Urinary bladder (tissue), 4 donors: ENCODE measurements around the gene PTTG1IP. TPM values are rescaled to one million over a fixed set of nuclear protein-coding genes. Genes with fewer than 3 reads are reported as not detected.

Experiments
- DNase-seq: peaks from one replicate; pipeline ENCODE4 v3.0.0-alpha.2; 2015; ENCODE audit errors: extremely low spot score
- H3K27ac ChIP-seq: one replicate; pipeline ENCODE4 v1.5.1; 2013; ENCODE audit warnings: low read depth, mild to moderate bottlenecking, moderate library complexity
- H3K36me3 ChIP-seq: one replicate; pipeline ENCODE4 v1.6.1; 2013; ENCODE audit warnings: mild to moderate bottlenecking, moderate library complexity; ENCODE audit not compliant: insufficient read depth
- H3K4me1 ChIP-seq: one replicate; pipeline ENCODE4 v1.6.1; 2013; ENCODE audit warnings: mild to moderate bottlenecking, moderate library complexity; ENCODE audit not compliant: insufficient read depth
- H3K4me3 ChIP-seq: one replicate; pipeline ENCODE4 v1.5.1; 2013; ENCODE audit warnings: low read depth, low read length
- WGBS: extraction: QIAGEN DNeasy Blood & Tissue Kit; methylation state at CpG from one replicate; pipeline ENCODE4 v1.1.7; 2013; 5-methylcytosine and 5-hydroxymethylcytosine counted together
- polyA plus RNA-seq: library from polyadenylated mRNA; stranded (reverse); fragments of 200-250 nt; gene quantifications from one replicate; pipeline ENCODE4 v1.2.3, GENCODE V29; 2013
- total RNA-seq: library from RNA; depleted of rRNA; stranded (reverse); fragments of >200 nt; gene quantifications from one replicate; pipeline ENCODE4 v1.2.3, GENCODE V29; 2014
- donor health status: healthy with polysubstance abuse.
- donor health status: healthy.

The PTTG1IP gene
- total and polyA plus RNA-seq, 2 donors, result 154 to 233 TPM

DNA sequence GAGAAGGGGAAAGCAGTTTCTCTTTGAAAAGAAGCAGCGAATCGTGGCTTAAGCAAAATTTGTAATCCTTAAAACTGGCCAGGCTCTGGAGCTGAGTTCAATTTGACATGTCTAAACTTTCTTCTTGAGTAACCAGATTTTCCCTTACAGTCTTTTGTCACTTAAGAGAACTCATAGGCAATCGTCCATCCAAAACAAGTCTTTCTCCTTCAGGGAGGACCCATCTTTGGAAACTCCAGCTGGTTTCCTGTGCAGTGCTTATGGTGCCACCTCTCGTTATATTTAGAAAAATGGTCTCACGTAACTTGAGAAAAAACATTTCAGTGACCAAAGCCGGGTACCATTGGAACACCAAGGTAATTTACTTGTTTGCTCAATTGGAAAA, 1.8 kb upstream of the PTTG1IP start:
- DNase-seq, result no peak
- H3K27ac ChIP-seq, result peak overlapping the region; percentile 74
- H3K36me3 ChIP-seq, result no peaks in the 10 kb centered on the region
- peak overlapping the region; percentile 18 for H3K4me3 ChIP-seq
- 29% methylated on average over 6 of the region's 6 CpGs for WGBS
- peaks cover 2% of the 10 kb centered on the region for H3K4me1 ChIP-seq

DNA sequence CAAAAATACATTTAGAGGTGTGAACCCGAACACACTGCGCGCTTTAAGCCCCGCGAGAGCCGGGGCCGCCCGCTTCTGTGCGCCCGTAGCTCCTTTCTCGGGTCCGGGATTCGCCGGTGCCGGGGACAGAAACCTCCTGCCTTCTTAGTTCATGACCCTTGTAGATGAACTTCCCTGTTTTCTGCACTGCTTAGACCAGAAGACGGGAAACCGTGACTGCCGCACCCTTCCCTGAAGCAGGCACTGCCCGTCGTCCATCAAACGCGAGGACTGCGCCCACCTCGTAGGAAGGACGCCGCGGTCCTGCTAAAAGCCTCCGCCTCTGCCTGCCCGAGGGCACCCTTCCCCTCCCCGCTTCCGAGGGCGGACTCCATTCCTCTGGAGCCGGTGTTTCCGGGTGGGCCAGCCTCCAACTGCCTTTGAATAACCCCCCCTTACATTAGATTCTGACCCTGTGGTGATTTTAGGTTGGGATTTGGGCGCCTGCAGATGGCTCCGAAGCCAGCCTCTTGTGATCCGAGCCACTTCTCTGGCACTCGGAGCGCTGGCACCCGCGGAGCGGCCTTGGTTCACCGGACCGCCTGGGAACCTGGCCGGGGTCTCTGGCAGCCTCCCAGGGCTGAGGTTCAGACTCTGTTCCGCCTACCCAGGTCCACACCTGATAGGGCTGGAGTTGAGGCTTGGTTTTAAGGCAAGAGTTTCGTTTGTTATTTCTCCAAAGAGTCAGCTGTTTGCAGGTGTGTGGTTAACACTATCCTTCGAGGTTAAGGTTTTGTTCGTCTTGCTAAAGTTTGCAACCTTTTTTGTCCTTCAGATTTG, 1.2 kb upstream of the PTTG1IP start:
- peaks cover 2% of the 10 kb centered on the region for H3K4me1 ChIP-seq
- DNase-seq, result no peak
- peak overlapping the region; percentile 84 for H3K4me3 ChIP-seq
- WGBS, result 18% methylated on average over 49 of the region's 49 CpGs
- H3K27ac ChIP-seq, result peak overlapping the region; percentile 76
- no peaks in the 10 kb centered on the region for H3K36me3 ChIP-seq

DNA sequence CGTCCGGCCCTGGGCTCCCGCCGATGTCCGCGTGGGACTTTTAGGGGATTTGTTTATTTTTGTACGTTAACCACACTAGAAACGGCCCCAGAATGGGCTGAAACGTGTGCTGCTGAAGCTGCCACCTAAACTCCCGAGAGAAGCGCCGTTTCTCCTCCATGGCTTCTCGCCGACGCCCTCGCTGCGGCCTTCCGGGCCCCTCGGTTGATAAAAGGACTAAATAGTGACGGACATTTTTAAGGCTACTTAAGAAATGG, 678 bp upstream of the PTTG1IP start:
- peak overlapping the region; percentile 76 for H3K27ac ChIP-seq
- H3K4me3 ChIP-seq, result peak overlapping the region; percentile 84
- no peaks in the 10 kb centered on the region for H3K36me3 ChIP-seq
- H3K4me1 ChIP-seq, result peaks cover 2% of the 10 kb centered on the region
- WGBS, result 5% methylated on average over 20 of the region's 20 CpGs
- no peak for DNase-seq

DNA sequence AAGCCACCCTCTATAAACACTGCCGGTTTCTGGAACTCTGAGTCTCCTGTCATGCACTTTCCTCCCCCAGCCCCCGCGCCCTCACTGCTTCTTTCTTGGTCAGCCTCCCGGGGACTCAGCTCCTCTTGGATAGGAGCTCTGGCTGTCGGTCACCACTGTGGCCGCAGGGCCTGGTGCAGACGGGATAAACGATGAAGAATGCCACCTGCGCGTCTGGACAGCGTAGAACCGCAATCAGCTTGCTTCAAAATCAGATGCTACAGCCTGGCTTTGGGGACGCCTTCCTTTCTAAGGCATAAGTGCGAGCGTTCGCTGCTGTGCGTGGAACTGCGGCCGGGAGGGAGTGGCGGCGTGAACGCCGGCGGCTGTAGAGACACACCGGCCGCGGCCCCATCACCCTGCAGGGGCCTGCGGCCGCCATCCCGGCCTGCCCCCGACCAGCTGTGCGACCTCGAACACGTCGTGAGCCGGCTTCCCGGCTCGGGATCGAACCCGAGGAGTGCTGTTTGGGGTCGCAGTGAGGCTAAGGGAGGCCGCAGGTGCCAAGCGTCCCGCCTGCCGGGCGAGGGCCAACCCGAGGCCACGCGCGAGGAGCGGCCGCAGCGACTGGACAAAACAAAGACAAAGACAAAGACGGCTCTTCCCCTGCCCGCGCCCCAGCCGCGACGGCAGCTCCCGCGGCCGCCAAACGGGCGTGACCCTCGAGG, 688 bp downstream of the PTTG1IP start:
- under 1% methylated on average over 65 of the region's 65 CpGs for WGBS
- Histone ChIP-seq H3K27ac (peak overlapping the region; percentile 84), H3K4me3 (peak overlapping the region; percentile 84), H3K4me1 (peaks cover 2% of the 10 kb centered on the region), H3K36me3 (no peaks in the 10 kb centered on the region)
- no peak for DNase-seq

DNA sequence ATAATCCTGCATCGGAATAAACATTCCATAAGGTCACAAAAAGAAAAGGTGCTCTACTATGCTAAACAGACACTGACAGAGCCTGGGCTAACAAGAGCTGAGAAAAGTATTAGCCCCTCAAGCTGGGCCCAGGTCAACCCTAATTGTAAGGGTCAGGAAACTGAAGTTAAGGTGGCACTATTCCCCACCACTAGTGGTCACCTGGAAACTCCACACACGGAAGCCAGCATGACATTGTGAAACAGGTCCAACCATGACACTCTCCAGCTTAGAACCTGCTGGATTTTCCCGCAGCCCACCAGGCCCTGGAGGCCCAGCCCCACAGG, 1.2 kb downstream of the PTTG1IP start:
- 9% methylated on average over 3 of the region's 3 CpGs for WGBS
- Histone ChIP-seq H3K36me3 (no peaks in the 10 kb centered on the region), H3K27ac (peak overlapping the region; percentile 84), H3K4me1 (peaks cover 2% of the 10 kb centered on the region), H3K4me3 (peak overlapping the region; percentile 84)
- DNase-seq, result no peak

DNA sequence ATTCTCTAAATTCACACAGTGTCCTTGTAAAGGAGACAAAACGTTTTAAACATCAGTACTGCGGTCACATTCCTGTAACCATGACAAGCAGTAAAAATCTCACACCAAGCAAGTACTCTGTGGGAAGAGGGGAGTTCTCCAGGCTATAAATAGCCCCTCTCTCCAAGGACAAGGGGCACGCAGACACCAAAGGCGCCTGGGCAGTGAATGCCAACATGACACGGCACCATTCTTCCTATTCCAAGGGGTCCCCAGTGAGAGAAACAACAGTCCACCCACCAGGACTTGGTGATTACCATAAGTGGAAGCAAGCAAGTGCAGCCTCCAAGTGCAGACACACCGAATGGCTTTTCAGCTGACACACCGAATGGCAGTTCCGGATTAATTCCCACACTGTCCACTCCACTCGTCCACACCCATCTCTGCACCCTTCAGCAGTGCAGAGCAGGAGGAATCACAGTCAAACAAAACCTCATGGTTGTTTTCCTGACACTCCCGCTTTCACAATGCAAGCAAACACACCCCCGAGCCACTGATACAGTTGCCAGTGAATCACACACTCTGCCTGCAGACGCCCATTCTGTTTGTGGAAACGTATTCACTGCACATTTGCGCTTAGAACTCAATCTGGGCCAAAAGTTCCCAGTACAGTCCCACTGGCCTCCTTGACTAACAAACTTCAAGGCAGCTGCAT, 1.8 kb downstream of the PTTG1IP start:
- 17% methylated on average over 14 of the region's 14 CpGs for WGBS
- Histone ChIP-seq H3K4me3 (peak overlapping the region; percentile 84), H3K36me3 (no peaks in the 10 kb centered on the region), H3K4me1 (peaks cover 2% of the 10 kb centered on the region), H3K27ac (no peak overlapping the region)
- DNase-seq, result no peak

DNA sequence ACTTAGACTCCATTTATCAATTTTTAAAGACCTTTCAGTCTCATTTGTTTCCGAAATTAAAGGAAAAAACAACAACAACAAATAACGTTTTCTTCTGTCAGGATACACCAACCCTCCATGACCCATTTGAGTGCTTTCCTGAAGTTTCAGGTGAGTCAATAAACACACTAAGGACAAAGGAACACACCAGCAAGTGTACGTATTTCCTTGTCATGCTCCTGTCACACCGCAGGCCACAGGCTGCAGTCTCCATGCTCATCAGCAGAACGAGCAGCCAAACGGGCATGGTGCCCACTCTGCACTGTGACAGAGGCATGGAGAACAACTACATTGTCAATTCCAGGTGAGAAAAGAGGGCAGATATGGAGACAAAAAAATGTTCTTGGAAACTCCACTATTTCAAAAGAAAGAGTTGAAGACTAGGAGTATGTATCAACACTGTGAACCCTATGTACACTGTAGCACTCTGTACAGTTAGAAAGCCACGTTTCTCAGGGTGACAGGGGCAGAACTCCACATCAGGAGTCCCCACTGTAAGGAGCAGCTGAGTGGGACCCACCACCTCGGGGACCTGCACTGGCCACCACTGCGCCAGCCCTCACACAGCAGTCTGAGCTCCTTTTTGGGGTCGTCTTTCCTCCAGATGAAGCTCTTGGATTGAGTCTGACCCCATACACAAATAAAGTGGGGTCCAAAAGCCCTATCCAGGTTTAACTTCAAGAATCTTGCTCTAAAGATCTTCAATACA, 2.6 kb downstream of the PTTG1IP start:
- DNase-seq, result no peak
- Histone ChIP-seq H3K36me3 (no peaks in the 10 kb centered on the region), H3K4me3 (no peak overlapping the region), H3K27ac (no peak overlapping the region), H3K4me1 (peaks cover 2% of the 10 kb centered on the region)
- 59% methylated on average over 10 of the region's 10 CpGs for WGBS

DNA sequence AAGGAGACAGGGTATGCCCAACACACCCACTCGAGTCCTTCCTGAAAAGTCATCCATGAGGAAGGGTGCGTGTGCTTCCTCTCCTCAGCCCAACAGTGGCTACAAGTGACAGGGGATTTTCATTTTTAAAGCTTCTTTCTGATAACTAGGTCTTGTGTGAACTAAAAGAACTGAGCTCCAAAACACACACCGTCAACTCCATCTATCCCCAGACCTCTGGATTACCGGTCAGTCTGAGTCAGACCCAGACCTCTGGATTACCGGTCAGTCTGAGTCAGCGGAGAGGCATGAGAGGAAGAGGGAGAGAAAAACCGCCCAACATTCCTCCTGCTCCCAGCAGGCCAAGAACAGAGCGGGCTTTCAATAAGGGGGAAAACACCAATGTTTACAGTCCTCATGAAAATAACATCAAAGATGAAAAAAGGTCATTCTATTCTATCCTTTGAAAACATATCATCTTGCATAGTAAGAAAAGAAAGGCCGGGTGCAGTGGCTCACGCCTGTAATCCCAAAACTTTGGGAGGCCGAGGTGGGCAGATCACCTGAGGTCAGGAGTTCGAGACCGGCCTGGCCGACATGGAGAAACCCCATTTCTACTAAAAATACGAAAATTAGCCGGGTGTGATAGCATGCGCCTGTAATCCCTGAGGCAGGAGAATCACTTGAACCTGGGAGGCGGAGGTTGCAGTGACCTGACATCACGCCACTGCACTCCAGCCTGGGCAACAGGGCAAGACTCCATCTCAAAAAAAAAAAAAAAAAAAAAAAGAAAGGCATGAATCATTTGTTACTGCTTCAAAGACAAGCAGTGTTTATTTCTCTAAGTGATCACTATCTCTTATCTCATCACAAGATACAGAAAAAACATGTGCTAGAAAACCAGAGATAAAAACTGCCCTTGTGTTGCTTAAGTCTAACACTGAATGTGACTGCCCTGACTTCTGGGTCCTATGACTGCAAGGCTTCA, 3.4 kb downstream of the PTTG1IP start:
- H3K4me3 ChIP-seq, result no peak overlapping the region
- WGBS, result 41% methylated on average over 19 of the region's 19 CpGs
- no peak for DNase-seq

DNA sequence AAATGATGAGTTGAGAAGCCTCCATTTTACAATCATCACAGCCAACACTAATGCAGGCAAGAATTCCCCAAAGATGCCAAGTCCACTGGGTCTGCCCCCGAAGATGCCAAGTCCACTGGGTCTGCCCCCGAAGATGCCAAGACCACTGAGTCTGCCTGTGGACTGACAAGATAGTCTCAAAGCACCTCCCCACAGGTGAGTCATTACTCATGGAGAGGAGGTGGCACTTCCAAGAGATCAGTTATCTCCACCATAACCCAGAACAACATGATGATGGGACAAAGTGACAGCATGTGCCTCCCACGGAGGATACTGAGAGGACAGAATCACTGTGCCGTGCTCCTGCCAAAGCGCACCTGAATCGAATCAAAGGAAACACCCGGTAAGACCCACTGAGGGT, 4.8 kb downstream of the PTTG1IP start:
- peaks cover 3% of the 10 kb centered on the region for H3K36me3 ChIP-seq
- no peak for DNase-seq
- H3K27ac ChIP-seq, result no peak overlapping the region
- peaks cover 2% of the 10 kb centered on the region for H3K4me1 ChIP-seq
- 91% methylated on average over 7 of the region's 7 CpGs for WGBS
- H3K4me3 ChIP-seq, result no peak overlapping the region

More for the DNA sequence above, 3.4 kb downstream of the PTTG1IP start:
- Histone ChIP-seq H3K36me3 (no peaks in the 10 kb centered on the region), H3K4me1 (peaks cover 2% of the 10 kb centered on the region), H3K27ac (peak overlapping the region; percentile 33)

DNA sequence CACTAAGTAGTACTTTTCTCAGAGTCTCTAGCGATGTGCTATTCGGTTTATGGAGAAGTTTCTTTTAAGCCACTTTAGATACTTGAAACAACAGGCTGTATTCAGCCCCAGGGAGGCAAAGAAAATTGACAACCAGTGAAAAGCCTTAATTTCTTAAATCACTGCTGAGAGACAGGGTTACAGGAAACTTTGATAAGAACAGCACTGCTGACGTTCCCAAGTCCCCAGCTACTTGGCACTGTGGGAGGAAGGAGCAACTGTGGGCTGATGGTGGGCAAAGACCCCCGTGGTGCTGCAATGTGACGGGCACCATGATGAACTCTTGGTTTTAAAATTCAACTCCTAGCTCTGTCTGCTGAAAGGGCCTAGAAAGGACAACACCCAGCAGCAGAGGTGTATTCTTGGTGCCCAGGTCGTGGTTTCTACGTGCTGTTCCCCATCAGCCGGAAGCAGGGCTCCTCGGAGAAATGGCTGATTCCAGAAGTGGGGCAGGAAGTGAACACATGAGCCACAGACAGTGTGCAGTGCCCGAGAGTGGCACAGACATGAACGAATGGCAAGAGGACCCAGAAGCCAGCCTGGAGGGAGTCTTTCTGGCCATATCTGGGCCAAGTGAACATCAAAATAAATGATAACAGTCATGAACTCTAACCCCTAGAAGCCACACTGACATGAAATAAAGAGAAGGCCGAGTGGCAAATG, 5.3 kb downstream of the PTTG1IP start:
- Histone ChIP-seq H3K4me3 (no peak overlapping the region), H3K27ac (no peak overlapping the region), H3K4me1 (peaks cover 2% of the 10 kb centered on the region), H3K36me3 (peaks cover 3% of the 10 kb centered on the region)
- WGBS, result 79% methylated on average over 12 of the region's 12 CpGs
- DNase-seq, result no peak

DNA sequence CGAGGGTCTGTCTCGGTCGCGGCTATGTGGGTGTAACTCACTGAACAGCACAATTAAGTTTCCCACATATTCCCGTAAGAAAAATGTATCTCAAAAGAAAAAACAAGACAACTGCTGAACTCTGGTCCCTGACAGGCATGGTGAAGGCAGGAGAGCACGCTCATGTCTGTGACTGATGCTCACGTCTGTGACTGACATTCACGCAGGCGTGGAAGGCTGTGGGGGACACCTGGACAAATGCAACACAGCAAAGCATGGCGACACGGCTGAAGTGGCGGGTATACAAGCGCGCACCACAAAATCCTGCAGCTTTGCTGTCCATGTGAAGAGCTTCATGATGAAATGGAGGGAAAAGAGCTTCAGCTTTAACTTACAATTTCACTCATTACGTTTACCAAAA, 6.0 kb downstream of the PTTG1IP start:
- no peak overlapping the region for H3K27ac ChIP-seq
- H3K4me1 ChIP-seq, result peaks cover 2% of the 10 kb centered on the region

DNA sequence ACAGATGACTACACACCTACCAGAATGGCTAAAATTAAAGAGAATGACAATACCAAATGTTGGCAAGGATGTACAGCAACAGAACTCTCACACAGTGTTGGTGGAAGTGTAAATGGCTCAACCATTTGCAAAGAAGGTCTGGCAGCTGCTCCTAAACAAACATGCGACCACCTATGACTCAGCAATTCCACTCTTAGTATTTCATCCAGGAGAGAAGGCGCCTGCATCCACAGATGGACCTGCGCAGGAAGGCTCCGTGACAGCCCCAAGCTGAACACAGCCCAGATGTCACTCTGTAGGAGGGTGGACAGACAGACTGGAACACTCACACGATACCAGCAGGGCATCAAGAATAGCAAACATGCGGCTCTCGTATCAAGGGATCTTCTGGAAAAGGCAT, 6.7 kb downstream of the PTTG1IP start:
- no peak for DNase-seq
- 60% methylated on average over 7 of the region's 7 CpGs for WGBS
- Histone ChIP-seq H3K4me1 (peaks cover 2% of the 10 kb centered on the region), H3K4me3 (no peak overlapping the region), H3K36me3 (peaks cover 3% of the 10 kb centered on the region), H3K27ac (no peak overlapping the region)

More for the DNA sequence above, 6.0 kb downstream of the PTTG1IP start:
- H3K36me3 ChIP-seq, result peaks cover 3% of the 10 kb centered on the region
- H3K4me3 ChIP-seq, result no peak overlapping the region
- no peak for DNase-seq
- WGBS, result 84% methylated on average over 15 of the region's 15 CpGs
